Smooth muscle cell (in vitro differentiated cells): Measurements from ENCODE around the gene RAD50. TPM values are rescaled to one million over a fixed set of nuclear protein-coding genes. Genes with fewer than 3 reads are reported as not detected.

Source experiments
- DNase-seq: peaks from one replicate; lab custom pipeline; 2025; ENCODE audit not compliant: unreplicated experiment; lab: John Stamatoyannopoulos, UW
- H2AFZ ChIP-seq: fragments of 200-600 bp; sonication (generic); 2 replicates; pipeline ENCODE4 v1.6.0; 2016; ENCODE audit warnings: antibody characterized with exemption, low read depth, mild to moderate bottlenecking
- H3F3A ChIP-seq: fragments of 200-600 bp; sonication (generic); 2 replicates; pipeline ENCODE4 v1.6.0; 2017; ENCODE audit warnings: antibody characterized with exemption, low read depth
- H3K27ac ChIP-seq: fragments of 200-600 bp; sonication (generic); 2 replicates; pipeline ENCODE4 v1.5.1; 2016; ENCODE audit warnings: low read depth, mild to moderate bottlenecking
- H3K27me3 ChIP-seq: fragments of 200-600 bp; sonication (generic); 2 replicates; pipeline ENCODE4 v1.6.1; 2016; ENCODE audit warnings: low read depth, mild to moderate bottlenecking
- H3K36me3 ChIP-seq: fragments of 200-600 bp; sonication (generic); 2 replicates; pipeline ENCODE4 v1.5.1; 2016; ENCODE audit warnings: low read depth
- H3K4me1 ChIP-seq: fragments of 200-600 bp; sonication (generic); 2 replicates; pipeline ENCODE4 v1.5.1; 2016; ENCODE audit warnings: low read depth
- H3K4me2 ChIP-seq: fragments of 200-600 bp; sonication (generic); 2 replicates; pipeline ENCODE4 v1.6.0; 2016; ENCODE audit warnings: mild to moderate bottlenecking
- H3K4me3 ChIP-seq: fragments of 200-600 bp; sonication (generic); 2 replicates; pipeline ENCODE4 v1.5.1; 2016; ENCODE audit warnings: mild to moderate bottlenecking
- H3K79me2 ChIP-seq: fragments of 200-600 bp; sonication (generic); 2 replicates; pipeline ENCODE4 v1.6.0; 2016; ENCODE audit warnings: low read depth, mild to moderate bottlenecking
- H3K9ac ChIP-seq: fragments of 200-600 bp; sonication (generic); 2 replicates; pipeline ENCODE4 v1.6.0; 2016; ENCODE audit warnings: low read depth
- H3K9me3 ChIP-seq: fragments of 200-600 bp; sonication (generic); replicated peaks from 2 replicates; pipeline ENCODE4 v1.5.1; 2016; ENCODE audit warnings: low read depth
- H4K20me1 ChIP-seq: fragments of 200-600 bp; sonication (generic); 2 replicates; pipeline ENCODE4 v1.6.0; 2016; ENCODE audit warnings: low read depth
- CTCF ChIP-seq: fragments of 200-600 bp; sonication (generic); IDR thresholded peaks from 2 replicates; pipeline ENCODE4 v1.5.1; 2017; ENCODE audit warnings: borderline replicate concordance, mild to moderate bottlenecking, antibody characterized with exemption; ENCODE audit not compliant: insufficient read depth, poor library complexity, severe bottlenecking
- WGBS: methylation state at CpG from one replicate; pipeline ENCODE4 v1.1.7; 2016; ENCODE audit warnings: low lambda C conversion rate; 5-methylcytosine and 5-hydroxymethylcytosine counted together
- polyA plus RNA-seq: library from polyadenylated mRNA; unstranded; fragments of >200 nt; fragmentation: Nextera tagmentation; extraction: Ambion mirVana; gene quantifications from 2 replicates; pipeline ENCODE4 v1.2.1, GENCODE V29; 2016
- total RNA-seq: library from RNA; depleted of rRNA; stranded (reverse); fragments of >200 nt; gene quantifications from 2 replicates; pipeline ENCODE4 v1.2.3, GENCODE V29; 2014

The RAD50 gene
- total and polyA plus RNA-seq, 2 experiments from 2014 or later: 19.9 to 28.8 TPM

GRCh38 chr5:132589467-132589866 lies 32.7 kb downstream of the RAD50 start:
- H3K4me3 ChIP-seq: no peak overlapping the region
- peaks cover 20% of the 10 kb centered on the region for H3K36me3 ChIP-seq
- no peak overlapping the region for H3K9ac ChIP-seq
- H3K79me2 ChIP-seq: no peaks in the 10 kb centered on the region
- H4K20me1 ChIP-seq: peaks cover 6% of the 10 kb centered on the region
- WGBS: 100% methylated on average over 1 of the region's 1 CpG
- H3K27ac ChIP-seq: no peak overlapping the region
- no peaks in the 10 kb centered on the region for H3F3A ChIP-seq
- DNase-seq: no peak
- no peak for TF ChIP-seq CTCF
- no peak overlapping the region for H2AFZ ChIP-seq
- no peaks in the 10 kb centered on the region for H3K4me1 ChIP-seq
- no peaks in the 10 kb centered on the region for H3K9me3 ChIP-seq
- H3K27me3 ChIP-seq: no peaks in the 10 kb centered on the region
- H3K4me2 ChIP-seq: no peak overlapping the region

DNA sequence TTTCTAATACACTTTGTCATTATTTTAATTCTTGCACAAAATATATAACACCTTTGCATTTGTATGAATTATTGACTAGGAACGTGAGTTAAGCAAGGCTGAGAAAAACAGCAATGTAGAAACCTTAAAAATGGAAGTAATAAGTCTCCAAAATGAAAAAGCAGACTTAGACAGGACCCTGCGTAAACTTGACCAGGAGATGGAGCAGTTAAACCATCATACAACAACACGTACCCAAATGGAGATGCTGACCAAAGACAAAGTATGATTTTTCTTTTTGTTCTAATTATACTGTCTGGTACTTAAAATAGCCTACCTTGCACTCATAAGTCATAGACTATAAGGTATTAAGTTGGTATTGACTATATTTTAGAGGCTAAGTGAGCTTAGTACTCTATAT lies 34.4 kb downstream of the RAD50 start:
- Histone ChIP-seq H3K4me1 (no peaks in the 10 kb centered on the region), H3K27ac (no peak overlapping the region), H4K20me1 (no peaks in the 10 kb centered on the region), H3K36me3 (peaks cover 25% of the 10 kb centered on the region), H3K9ac (no peak overlapping the region), H3K79me2 (no peaks in the 10 kb centered on the region), H3K4me2 (no peak overlapping the region), H2AFZ (no peak overlapping the region), H3K9me3 (no peaks in the 10 kb centered on the region), H3K4me3 (no peak overlapping the region), H3K27me3 (no peaks in the 10 kb centered on the region), H3F3A (no peaks in the 10 kb centered on the region)
- no peak for DNase-seq
- peak; percentile 26 for TF ChIP-seq CTCF
- WGBS: 94% methylated on average over 3 of the region's 3 CpGs

DNA sequence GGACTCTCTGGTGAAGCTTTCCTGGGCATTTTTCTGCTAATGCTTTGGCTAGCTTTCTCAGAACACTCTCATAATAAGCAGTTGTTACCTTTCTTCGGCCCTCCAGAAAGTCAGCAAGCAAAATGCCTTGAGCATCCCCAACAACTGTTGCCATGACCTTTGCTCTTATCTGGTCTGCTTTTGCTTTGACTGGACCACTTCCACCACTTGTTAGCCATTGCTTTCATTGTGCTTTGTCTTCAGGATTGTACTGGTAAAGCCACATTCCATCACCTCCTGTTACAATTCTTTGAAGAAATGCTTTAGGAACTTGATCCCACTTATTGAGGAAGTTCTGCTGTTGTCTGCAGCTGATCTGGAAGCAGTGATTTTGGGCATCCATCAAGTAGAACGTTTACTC lies 35.7 kb downstream of the RAD50 start:
- Histone ChIP-seq H2AFZ (no peak overlapping the region), H3K9ac (no peak overlapping the region), H3K4me3 (no peak overlapping the region), H3K27me3 (no peaks in the 10 kb centered on the region), H3K4me1 (no peaks in the 10 kb centered on the region), H3K4me2 (no peak overlapping the region), H3K79me2 (no peaks in the 10 kb centered on the region), H3K9me3 (no peaks in the 10 kb centered on the region), H3K27ac (no peak overlapping the region), H4K20me1 (no peaks in the 10 kb centered on the region), H3F3A (no peaks in the 10 kb centered on the region), H3K36me3 (peaks cover 23% of the 10 kb centered on the region)
- no peak for DNase-seq
- WGBS: 71% methylated on average over 2 of the region's 2 CpGs
- TF ChIP-seq CTCF: no peak

GRCh38 chr5:132594170-132594569 lies 37.4 kb downstream of the RAD50 start:
- H3K27ac ChIP-seq: no peak overlapping the region
- 95% methylated on average over 3 of the region's 3 CpGs for WGBS
- H3K4me2 ChIP-seq: no peak overlapping the region
- H3K4me1 ChIP-seq: no peaks in the 10 kb centered on the region
- H4K20me1 ChIP-seq: no peaks in the 10 kb centered on the region
- H3K79me2 ChIP-seq: no peaks in the 10 kb centered on the region
- no peak overlapping the region for H2AFZ ChIP-seq
- no peak for DNase-seq
- no peak for TF ChIP-seq CTCF
- no peaks in the 10 kb centered on the region for H3K27me3 ChIP-seq
- peaks cover 12% of the 10 kb centered on the region for H3K36me3 ChIP-seq
- H3F3A ChIP-seq: no peaks in the 10 kb centered on the region
- H3K4me3 ChIP-seq: no peak overlapping the region
- no peak overlapping the region for H3K9ac ChIP-seq
- no peaks in the 10 kb centered on the region for H3K9me3 ChIP-seq
